Endothelial cell of umbilical vein (primary cell): ENCODE measurements around the gene INTS1. TPM values are rescaled to one million over a fixed set of nuclear protein-coding genes. Genes with fewer than 3 reads are reported as not detected.

Source experiments
- BruUV-seq: library from RNA; stranded (reverse); fragments of 400-500 nt; replicated peaks from 2 replicates; lab custom pipeline; 2021; lab: Mats Ljungman, UMichigan
- CTCF ChIA-PET: fragments of 300-600, 350-600 bp; sonication (Branson Sonifier 250); formaldehyde crosslinking; loops from one replicate; lab custom pipeline; 2021; ENCODE audit warnings: antibody characterized with exemption, inconsistent platforms; lab: Charles Lee
- POLR2A ChIA-PET: fragments of 300-600, 350-600 bp; sonication (Branson Sonifier 250); formaldehyde crosslinking; loops from one replicate; lab custom pipeline; 2021; ENCODE audit warnings: antibody characterized with exemption, inconsistent platforms; lab: Charles Lee
- DNase-seq: peaks from one replicate; pipeline ENCODE4 v3.0.0-alpha.2; 2011; ENCODE audit warnings: low read depth, low spot score
- FAIRE-seq: peaks from 2 replicates; lab custom pipeline; 2011; peaks lifted over from hg19 to GRCh38; lab: Jason Lieb, UNC
- H2AFZ ChIP-seq: 2 replicates; pipeline ENCODE4 v1.6.0; 2012; ENCODE audit warnings: low read depth, low read length, control low read depth, inconsistent platforms
- H3K27ac ChIP-seq: 2 replicates; pipeline ENCODE4 v1.5.1; 2011; ENCODE audit warnings: low read depth, mild to moderate bottlenecking, control low read depth, low read length, moderate library complexity; ENCODE audit not compliant: insufficient read depth
- H3K27me3 ChIP-seq, 2 experiments: 2 replicates each; pipeline versions ENCODE4 v1.6.0 to v1.6.1; 2011; ENCODE audit warnings: low read length in 2 of 2, mixed read lengths in 1 of 2; ENCODE audit not compliant: control insufficient read depth in 2 of 2, insufficient read depth in 2 of 2
- H3K36me3 ChIP-seq, 2 experiments: 2 replicates in 1 of 2; 3 replicates in 1 of 2; pipeline ENCODE4 v1.5.1; 2011; ENCODE audit warnings: low read length in 2 of 2, mild to moderate bottlenecking in 1 of 2, moderate library complexity in 1 of 2; ENCODE audit not compliant: control insufficient read depth in 2 of 2, insufficient read depth in 2 of 2; ENCODE audit errors: extremely low read depth in 1 of 2
- H3K4me1 ChIP-seq: 3 replicates; pipeline ENCODE4 v1.5.1; 2011; ENCODE audit warnings: mild to moderate bottlenecking, low read length; ENCODE audit not compliant: control insufficient read depth, insufficient read depth; ENCODE audit errors: extremely low read depth
- H3K4me2 ChIP-seq: 2 replicates; pipeline ENCODE4 v1.6.1; 2011; ENCODE audit warnings: low read length, control low read depth, mixed read lengths; ENCODE audit not compliant: insufficient read depth
- H3K4me3 ChIP-seq, 3 experiments: fragments of 200-600 bp in 1 of 3; sonication (generic), shearing (Covaris generic) in 1 of 3; replicated peaks in 1 of 3; 2 replicates each; pipeline ENCODE4 v1.5.1; 2011 to 2016; ENCODE audit warnings: control low read depth in 3 of 3, low read length in 3 of 3, mild to moderate bottlenecking in 2 of 3, inconsistent platforms in 1 of 3, low read depth in 1 of 3, moderate library complexity in 1 of 3; ENCODE audit not compliant: insufficient read depth in 1 of 3
- H3K79me2 ChIP-seq: 2 replicates; pipeline ENCODE4 v1.6.0; 2012; ENCODE audit warnings: low read length, inconsistent platforms; ENCODE audit not compliant: control insufficient read depth, insufficient read depth
- H3K9ac ChIP-seq: replicated peaks from 2 replicates; pipeline ENCODE3; 2011; ENCODE audit warnings: low read length, control low read depth; ENCODE audit not compliant: insufficient read depth; ENCODE audit errors: extremely low read depth
- H3K9me1 ChIP-seq: replicated peaks from 3 replicates; pipeline ENCODE4 v1.6.0; 2011; ENCODE audit warnings: mild to moderate bottlenecking, low read length; ENCODE audit not compliant: control insufficient read depth, insufficient read depth; ENCODE audit errors: extremely low read depth
- H3K9me3 ChIP-seq: replicated peaks from 2 replicates; pipeline ENCODE4 v1.5.1; 2012; ENCODE audit warnings: low read length, inconsistent platforms; ENCODE audit not compliant: control insufficient read depth, insufficient read depth
- H4K20me1 ChIP-seq: replicated peaks from 2 replicates; pipeline ENCODE3; 2011; ENCODE audit warnings: mild to moderate bottlenecking, low read length; ENCODE audit not compliant: control insufficient read depth, insufficient read depth; ENCODE audit errors: extremely low read depth
- EZH2 ChIP-seq: IDR thresholded peaks from 2 replicates; pipeline ENCODE4 v1.6.1; 2012; ENCODE audit warnings: borderline replicate concordance, low read depth, mild to moderate bottlenecking, moderate library complexity, low read length, inconsistent platforms; ENCODE audit not compliant: severe bottlenecking
- FOS ChIP-seq: IDR thresholded peaks from 2 replicates; pipeline ENCODE4 v1.6.1; 2011; ENCODE audit warnings: mild to moderate bottlenecking, low read length, moderate library complexity, borderline replicate concordance; ENCODE audit not compliant: insufficient read depth
- GATA2 ChIP-seq: IDR thresholded peaks from 2 replicates; pipeline ENCODE4 v1.7.0; 2011; ENCODE audit warnings: low read depth, mild to moderate bottlenecking, moderate library complexity, mixed read lengths, low read length; ENCODE audit not compliant: insufficient read length, insufficient read depth
- JUN ChIP-seq: IDR thresholded peaks from 2 replicates; pipeline ENCODE4 v1.6.1; 2011; ENCODE audit warnings: borderline replicate concordance, low read depth; ENCODE audit not compliant: insufficient read length, insufficient read depth
- MYC ChIP-seq: IDR thresholded peaks from one replicate; pipeline ENCODE4 v1.6.1; 2011; ENCODE audit warnings: mild to moderate bottlenecking, low read depth, low read length
- POLR2A ChIP-seq: IDR thresholded peaks from 2 replicates; pipeline ENCODE4 v1.6.1; 2012; ENCODE audit warnings: low read depth, mild to moderate bottlenecking, control low read depth, low read length
- POLR2AphosphoS5 ChIP-seq: IDR thresholded peaks from 2 replicates; pipeline ENCODE4 v1.6.1; 2012; ENCODE audit warnings: low read depth, mild to moderate bottlenecking, control low read depth, low read length, moderate library complexity; ENCODE audit not compliant: insufficient read depth
- dilution Hi-C: fragments of 300-500 bp; cut with MboI; formaldehyde crosslinking; loops from one replicate; pipeline ENCODE4 v1.15.0; 2019; ENCODE audit warnings: low sequenced_read_pairs; ENCODE audit not compliant: extremely low pct_ligation_motif_present
- intact Hi-C: fragments of 100-400 bp; cut with micrococcal nuclease; formaldehyde crosslinking; loops from one replicate; pipeline ENCODE4 v1.10.0; 2022
- polyA plus RNA-seq, 4 experiments: library from polyadenylated mRNA; depleted of rRNA in 3 of 4; stranded (reverse) in 3 of 4; unstranded in 1 of 4; fragments of >200 nt; gene quantifications; 2 replicates each; pipeline versions ENCODE4 v1.2.1 to v1.2.3, GENCODE V29; 2011 to 2012; ENCODE audit warnings: missing spikeins in 1 of 4
- total RNA-seq: library from RNA; stranded (reverse); gene quantifications from 2 replicates; pipeline ENCODE4 v1.2.3, GENCODE V29; 2021
- TF ChIP-seq, protein P1 (sequence below): IDR thresholded peaks from 2 replicates; pipeline ENCODE4 v1.6.1; 2011; ENCODE audit not compliant: insufficient read depth, insufficient read length
- TF ChIP-seq, protein P2 (sequence below), 2 donors: IDR thresholded peaks; 1 replicate in 1 of 2; 2 replicates in 1 of 2; pipeline ENCODE4 v1.5.1; 2011; ENCODE audit warnings: low read length in 2 of 2, mild to moderate bottlenecking in 2 of 2, moderate library complexity in 2 of 2, control low read depth in 1 of 2, inconsistent platforms in 1 of 2, low read depth in 1 of 2; ENCODE audit not compliant: insufficient read depth in 1 of 2; ENCODE audit errors: extremely low read depth in 1 of 2

Gene INTS1
- total and polyA plus RNA-seq, 2 donors (not counting 3 experiments of a cell fraction or from before 2014, with no cell fraction given), result 57.8 to 116 TPM

- dilution Hi-C loops, result no loop called here
- POLR2A ChIA-PET, result no interaction called here
- Histone ChIP-seq H3K9ac (no peak overlapping the region), H4K20me1 (no peaks in the 10 kb centered on the region), H3K9me3 (no peaks in the 10 kb centered on the region), H3K79me2 (no peaks in the 10 kb centered on the region), H2AFZ (no peak overlapping the region), H3K4me3 (no peak overlapping the region), H3K4me2 (no peak overlapping the region), H3K4me1 (peaks cover 4% of the 10 kb centered on the region), H3K9me1 (no peaks in the 10 kb centered on the region), H3K27ac (no peak overlapping the region), H3K27me3 (peaks cover 7 to 11% of the 10 kb centered on the region in 2 experiments), H3K36me3 (no peaks in the 10 kb centered on the region)
- intact Hi-C loops, result no loop called here
- BruUV-seq, result no TSS peak
- DNase-seq (no peak), FAIRE-seq (no peak)
- TF ChIP-seq POLR2AphosphoS5, result no peak
- no peak for TF ChIP-seq JUN
- no peak for TF ChIP-seq GATA2
- CTCF ChIA-PET, result no interaction called here
These were observed 21.2 kb upstream of the INTS1 start for GRCh38 chr7:1525409-1525808.

GRCh38 chr7:1523844-1524243, 19.7 kb upstream of the INTS1 start:
- intact Hi-C loops (no loop called here), dilution Hi-C loops (no loop called here)
- no peaks in the 10 kb centered on the region for H3K9me1 ChIP-seq
- H3K4me1 ChIP-seq, result peaks cover 9% of the 10 kb centered on the region
- FAIRE-seq, result no peak
- H2AFZ ChIP-seq, result no peak overlapping the region
- no peaks in the 10 kb centered on the region for H3K79me2 ChIP-seq
- H3K27me3 ChIP-seq, result peaks cover 7 to 11% of the 10 kb centered on the region in 2 experiments
- no peaks in the 10 kb centered on the region for H3K9me3 ChIP-seq
- ChIA-PET CTCF (no interaction called here), POLR2A (no interaction called here)
- TF ChIP-seq, protein P1, sequence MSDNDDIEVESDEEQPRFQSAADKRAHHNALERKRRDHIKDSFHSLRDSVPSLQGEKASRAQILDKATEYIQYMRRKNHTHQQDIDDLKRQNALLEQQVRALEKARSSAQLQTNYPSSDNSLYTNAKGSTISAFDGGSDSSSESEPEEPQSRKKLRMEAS, result no peak
- TF ChIP-seq JUN (no peak), MYC (no peak), POLR2A (no peak), GATA2 (no peak), EZH2 (no peak), FOS (no peak), POLR2AphosphoS5 (no peak)
- TF ChIP-seq, protein P2, sequence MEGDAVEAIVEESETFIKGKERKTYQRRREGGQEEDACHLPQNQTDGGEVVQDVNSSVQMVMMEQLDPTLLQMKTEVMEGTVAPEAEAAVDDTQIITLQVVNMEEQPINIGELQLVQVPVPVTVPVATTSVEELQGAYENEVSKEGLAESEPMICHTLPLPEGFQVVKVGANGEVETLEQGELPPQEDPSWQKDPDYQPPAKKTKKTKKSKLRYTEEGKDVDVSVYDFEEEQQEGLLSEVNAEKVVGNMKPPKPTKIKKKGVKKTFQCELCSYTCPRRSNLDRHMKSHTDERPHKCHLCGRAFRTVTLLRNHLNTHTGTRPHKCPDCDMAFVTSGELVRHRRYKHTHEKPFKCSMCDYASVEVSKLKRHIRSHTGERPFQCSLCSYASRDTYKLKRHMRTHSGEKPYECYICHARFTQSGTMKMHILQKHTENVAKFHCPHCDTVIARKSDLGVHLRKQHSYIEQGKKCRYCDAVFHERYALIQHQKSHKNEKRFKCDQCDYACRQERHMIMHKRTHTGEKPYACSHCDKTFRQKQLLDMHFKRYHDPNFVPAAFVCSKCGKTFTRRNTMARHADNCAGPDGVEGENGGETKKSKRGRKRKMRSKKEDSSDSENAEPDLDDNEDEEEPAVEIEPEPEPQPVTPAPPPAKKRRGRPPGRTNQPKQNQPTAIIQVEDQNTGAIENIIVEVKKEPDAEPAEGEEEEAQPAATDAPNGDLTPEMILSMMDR (IDR thresholded peaks at IDR 0.05; ENCODE audit: extremely low read depth in 1 of 2, insufficient read depth in 1 of 2, low read depth in 1 of 2, low read length in 2 of 2), result no peak
- no peak overlapping the region for H3K27ac ChIP-seq
- H4K20me1 ChIP-seq, result no peaks in the 10 kb centered on the region
- H3K4me3 ChIP-seq, result no peak overlapping the region
- no TSS peak for BruUV-seq
- no peak overlapping the region for H3K9ac ChIP-seq
- no peaks in the 10 kb centered on the region for H3K36me3 ChIP-seq
- no peak overlapping the region for H3K4me2 ChIP-seq
- DNase-seq, result no peak
